GM19238 (cell line): ENCODE results near the gene CALML3.
"Not testable (repeated sequence)": the region's sequence is repeated elsewhere in the genome, so short reads cannot be mapped to it uniquely, and the experiment has no call there.

Experiments used
- DNase-seq: peaks from one replicate; pipeline ENCODE4 v3.0.0; 2011; ENCODE audit warnings: low spot score; ENCODE audit not compliant: insufficient read length

CALML3 gene

DNA sequence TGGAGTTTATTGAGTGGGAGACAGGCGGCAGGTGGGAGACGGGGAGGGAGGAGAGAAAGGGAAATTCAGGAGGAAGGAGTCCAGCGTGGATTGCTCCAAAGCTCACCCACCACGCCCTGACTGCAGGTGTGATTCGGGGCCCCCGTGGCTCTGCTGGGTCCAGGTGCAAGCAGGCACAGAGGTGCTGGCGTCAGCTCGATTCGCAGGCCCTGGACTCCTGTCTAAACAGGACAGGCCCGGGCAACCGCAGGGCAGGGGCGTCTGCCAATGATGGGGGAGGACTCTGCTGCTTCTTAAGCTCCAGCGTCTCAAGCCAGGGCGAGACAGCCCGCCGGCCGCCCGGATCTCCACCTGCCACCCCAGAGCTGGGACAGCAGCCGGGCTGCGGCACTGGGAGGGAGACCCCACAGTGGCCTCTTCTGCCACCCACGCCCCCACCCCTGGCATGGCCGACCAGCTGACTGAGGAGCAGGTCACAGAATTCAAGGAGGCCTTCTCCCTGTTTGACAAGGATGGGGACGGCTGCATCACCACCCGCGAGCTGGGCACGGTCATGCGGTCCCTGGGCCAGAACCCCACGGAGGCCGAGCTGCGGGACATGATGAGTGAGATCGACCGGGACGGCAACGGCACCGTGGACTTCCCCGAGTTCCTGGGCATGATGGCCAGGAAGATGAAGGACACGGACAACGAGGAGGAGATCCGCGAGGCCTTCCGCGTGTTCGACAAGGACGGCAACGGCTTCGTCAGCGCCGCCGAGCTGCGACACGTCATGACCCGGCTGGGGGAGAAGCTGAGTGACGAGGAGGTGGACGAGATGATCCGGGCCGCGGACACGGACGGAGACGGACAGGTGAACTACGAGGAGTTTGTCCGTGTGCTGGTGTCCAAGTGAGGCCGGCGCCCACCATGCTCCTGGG is at the start of gene CALML3:
Gene CALML3 (plus strand): TSS at position 321 of the 920 bp plus-strand sequence. CDS start 125 bp downstream, at position 446.
- no peak for DNase-seq

DNA sequence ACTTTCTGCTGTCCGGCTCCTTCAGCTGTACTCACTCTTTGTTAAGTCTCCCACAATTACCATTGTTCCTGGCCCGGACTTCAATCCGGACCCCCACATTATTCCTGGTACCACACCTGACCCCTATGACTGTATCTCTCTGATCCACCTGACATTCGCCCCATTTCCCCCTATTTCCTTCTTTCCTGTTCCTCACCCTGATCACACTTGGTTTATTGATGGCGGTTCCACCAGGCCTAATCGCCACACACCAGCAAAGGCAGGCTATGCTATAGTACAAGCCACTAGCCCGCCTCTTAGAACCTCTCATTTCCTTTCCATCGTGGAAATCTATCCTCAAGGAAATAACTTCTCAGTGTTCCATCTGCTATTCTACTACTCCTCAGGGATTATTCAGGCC is 49.7 kb upstream of the CALML3 start:
- not testable (repeated sequence) for DNase-seq

DNA sequence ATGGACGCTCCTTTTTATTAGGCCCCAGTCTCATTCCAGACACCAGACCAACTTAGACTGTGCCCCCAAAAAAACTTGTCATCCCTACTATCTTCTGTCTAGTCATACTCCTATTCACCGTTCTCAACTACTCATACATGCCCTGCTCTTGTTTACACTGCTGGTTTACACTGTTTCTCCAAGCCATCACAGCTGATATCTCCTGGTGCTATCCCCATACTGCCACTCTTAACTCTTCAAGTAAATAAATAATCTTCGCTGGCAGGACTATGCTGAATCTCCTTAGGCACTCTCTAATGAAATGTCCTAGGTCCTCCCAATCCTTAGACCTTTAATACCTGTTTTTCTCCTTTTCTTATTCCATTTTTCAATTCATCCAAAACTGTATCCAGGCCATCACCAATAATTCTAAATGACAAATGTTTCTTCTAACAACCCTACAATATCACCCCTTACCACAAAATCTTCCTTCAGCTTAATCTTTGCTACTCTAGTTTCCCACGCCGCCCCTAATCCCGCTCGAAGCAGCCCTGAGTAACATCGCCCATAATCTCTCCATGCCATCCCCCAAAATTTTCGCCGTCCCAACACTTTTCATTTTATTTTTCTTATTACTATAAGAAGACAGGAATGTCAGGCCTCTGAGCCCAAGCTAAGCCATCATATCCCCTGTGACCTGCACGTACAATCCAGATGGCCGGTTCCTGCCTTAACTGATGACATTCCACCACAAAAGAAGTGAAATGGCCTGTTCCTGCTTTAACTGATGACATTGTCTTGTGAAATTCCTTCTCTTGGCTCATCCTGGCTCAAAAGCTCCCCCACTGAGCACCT is 48.6 kb upstream of the CALML3 start:
- DNase-seq = not testable (repeated sequence)

DNA sequence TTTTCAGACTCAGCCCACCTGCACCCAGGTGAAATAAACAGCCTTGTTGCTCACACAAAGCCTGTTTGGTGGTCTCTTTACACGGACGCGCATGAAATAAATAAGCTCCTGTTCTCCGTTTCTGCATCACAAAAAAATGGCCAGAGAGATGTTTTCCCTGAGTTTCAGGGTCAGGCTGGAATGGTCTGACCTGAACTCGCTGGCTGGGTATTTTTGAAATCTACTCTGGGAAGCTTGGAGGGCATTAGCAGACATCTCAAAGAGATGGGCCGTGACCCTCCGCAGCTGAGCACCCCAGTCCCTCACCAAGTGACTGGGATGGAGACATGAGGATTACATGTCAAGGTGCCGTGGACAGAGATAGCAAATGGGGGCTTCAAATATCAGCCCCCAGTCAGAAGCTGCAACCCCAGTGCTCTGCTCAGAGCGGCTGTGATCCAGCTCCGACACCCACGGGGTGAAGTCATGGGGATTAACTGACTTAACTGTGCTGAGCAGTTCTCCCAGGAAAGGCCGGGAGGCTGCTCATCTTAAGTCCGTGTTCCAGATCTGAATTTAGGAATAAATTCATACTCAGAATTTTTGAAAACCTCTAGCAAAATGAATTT is 47.7 kb upstream of the CALML3 start:
- no peak for DNase-seq

DNA sequence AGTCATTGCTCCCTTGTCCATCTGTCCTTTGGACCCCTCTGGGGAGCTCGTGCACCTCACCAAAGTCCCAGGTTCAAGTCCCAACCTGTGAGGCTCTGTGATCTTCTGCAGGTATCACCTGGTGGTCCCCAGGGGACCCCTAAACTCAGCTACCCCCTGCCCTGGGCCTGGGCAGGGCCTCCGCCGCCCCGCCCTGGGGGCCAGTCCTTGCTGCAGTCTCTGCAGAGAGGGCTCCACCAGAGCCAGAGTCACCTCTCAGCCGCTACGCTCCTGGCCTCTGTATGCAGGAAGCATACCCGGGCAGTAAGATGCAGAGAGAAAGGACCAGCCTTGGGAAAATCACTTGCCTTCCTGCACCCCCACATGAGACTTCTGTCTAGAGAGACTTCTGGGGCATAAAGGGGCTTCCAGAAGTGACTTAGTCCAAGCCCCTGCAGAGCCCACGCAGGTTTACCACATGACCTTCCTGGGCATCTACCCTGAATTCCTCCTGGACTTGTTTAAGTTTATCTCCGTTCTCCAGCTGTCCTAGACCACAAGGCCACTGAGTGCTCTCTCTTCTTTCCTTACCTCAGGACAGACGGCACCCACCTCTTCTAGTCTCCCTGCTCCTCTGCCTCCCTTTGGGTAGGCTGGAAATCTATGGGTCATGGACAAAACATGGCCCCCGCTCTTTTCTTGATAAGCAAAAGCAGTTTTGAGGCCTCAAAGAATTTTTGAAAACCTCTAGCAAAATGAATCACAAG is 46.6 kb upstream of the CALML3 start:
- no peak for DNase-seq

DNA sequence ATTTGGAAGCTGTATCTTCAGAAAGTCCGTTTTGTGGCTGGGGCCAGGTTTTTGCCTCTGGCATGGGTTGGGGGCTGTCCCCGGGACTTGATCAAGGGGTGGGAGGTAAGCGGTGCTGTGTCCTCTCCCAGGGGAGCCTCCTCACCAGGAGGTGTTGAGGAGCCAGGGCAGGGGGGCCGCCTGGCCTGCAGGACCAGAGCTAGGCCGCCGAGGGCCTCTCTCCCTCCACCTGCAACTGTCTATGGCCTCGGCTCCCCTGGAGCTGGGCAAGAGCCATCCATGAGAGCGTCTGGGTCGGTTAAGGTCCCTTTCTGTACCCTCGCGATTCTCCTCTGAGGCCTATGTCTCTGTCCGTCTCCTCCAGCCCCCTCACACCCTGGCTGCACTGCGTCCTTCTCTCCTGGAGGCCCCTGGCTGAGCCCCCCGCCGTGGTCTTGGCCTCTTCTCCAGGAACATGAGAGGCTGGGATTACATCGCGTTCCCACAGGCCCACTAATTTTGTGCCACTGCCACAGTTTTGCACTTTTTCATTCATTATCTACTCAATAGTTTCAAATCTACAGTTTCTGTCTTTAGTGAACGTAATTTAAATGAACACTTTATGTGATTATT is 46.0 kb upstream of the CALML3 start:
- DNase-seq = no peak

DNA sequence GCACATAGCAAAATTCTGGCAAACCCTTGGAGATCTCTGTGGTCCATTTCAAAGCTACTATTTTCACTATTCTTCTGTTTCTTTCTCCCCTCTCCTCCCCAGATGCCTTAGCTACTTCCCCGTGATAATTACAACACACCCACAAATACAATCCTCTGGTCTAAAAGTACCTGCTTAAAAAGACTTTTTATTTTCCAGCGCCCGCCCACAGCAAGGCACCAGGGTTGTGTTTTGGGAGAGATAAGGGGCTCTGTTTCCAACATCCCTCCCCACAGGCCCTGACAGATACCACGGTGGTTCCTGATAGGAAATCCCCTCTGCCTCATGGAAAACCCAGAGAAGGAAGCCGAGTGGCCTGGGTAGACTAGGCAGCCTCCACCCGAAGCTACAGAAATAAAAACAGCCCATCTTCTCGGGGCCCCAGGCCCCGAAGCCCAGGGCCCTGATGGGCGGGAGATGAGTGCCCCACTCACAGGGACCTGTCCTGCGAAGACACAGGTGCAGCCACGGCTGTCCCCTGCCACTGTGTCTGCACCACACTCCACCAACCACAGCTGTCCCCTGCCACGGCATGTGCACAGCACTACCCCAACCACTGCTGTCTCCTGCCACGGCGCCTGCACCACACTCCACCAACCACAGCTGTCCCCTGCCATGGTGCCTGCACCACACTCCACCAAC is 45.1 kb upstream of the CALML3 start:
- DNase-seq = no peak

DNA sequence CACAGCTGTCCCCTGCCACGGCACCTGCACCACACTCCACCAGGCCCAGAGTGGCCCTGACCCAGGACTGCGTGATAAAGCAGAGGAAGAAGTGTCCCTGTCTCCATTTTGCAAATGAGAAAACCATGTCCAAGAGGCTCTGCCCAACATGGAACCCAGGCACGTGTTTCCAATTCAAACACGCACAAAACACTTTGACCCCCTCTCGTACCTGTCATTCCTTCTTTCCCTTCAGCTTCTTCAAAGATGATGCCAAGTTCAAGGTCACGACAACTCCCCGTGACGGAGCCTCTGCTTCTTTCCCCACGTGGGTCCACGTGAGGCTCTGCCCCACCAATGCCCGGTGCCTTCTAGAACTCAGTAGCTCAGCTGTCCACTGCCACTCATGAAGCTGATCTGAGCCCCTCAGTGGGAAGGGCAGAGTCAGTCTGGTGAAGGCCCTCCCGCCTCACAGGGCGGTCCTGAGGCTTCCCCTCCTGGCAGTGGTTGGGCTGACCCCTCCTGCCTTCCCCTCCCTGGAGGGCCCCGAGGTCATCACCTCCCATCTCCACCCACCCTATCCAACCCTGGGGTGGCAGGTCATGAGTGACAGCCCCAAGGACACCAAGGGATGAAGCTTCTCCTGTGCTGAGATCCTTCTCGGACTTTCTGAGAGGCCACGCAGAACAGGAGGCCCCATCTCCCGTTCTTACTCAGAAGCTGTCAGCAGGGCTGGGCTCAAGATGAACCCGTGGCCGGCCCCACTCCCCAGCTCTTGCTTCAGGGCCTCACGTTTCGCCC is 44.4 kb upstream of the CALML3 start:
- DNase-seq = no peak

DNA sequence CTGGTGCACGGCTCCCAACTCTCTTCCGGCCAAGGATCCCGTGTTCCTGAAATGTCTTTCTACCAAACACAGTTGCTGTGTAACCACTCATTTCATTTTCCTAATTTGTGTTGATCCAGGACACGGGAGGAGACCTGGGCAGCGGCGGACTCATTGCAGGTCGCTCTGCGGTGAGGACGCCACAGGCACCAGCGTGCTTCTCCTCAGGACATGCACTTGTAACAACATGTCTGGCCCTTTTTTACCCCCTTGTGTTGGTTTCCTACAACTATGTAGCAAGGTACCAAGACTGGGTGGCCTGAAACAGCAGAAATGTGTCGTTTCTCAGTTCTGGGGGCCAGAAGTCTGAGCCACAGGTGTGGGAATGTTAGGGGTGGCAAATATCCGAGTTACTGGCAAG is 43.6 kb upstream of the CALML3 start:
- no peak for DNase-seq

DNA sequence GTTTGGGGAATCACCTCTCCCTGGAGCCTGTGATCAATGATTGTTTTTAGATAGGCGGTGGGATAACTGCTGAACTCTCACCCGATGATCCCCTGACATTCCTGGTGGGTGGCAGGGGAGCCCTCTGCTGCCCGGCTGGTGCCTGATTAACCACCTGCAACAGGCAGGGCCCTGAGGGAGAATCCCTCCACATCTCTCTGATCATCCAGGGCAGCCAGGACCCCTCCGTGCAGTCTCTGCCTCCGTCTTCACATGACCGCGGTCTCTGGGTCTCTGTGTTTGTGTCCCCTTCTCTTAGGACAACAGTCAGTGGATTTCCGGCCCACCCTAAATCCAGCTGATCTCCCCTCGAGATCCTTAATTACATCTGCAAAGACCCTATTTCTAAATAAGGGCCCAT is 42.7 kb upstream of the CALML3 start:
- no peak for DNase-seq

DNA sequence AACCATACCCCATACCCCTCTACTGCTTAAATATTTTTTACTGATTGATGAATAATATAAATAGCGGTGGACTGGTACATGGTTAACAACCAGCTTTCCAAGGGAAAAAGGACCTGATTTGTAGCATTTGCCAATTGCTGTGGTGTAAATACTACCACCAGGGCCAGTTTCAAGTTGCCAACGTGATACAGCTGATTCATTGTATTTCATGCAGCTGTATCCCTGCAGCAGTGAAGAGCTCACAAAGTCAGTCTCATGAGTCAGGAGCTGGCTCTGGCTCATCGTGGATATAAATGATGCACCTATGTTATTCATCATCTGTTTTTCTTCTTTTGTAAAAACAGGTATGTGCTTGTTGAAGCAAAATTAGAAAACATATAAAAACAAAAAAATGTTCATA is 40.6 kb upstream of the CALML3 start:
- no peak for DNase-seq

DNA sequence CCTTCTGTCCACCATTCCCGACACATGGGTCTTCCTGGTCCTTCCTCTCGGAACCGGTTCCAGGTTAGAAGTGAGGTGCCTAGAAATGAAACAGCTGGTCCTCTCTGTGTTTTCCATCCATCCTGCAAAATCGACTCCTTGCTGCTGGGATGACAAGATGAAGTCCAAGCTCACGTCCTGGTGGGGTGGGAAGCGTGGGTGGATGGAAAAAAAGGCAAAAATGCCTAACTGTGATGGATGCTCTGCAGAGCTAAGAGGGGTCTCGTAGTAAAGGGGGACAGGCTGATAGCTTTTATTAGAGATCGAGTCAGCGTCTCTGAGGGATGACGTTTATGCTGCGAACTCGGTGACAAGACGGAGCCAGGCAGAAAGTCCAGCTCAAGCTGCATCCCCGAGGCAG is 39.5 kb upstream of the CALML3 start:
- no peak for DNase-seq

DNA sequence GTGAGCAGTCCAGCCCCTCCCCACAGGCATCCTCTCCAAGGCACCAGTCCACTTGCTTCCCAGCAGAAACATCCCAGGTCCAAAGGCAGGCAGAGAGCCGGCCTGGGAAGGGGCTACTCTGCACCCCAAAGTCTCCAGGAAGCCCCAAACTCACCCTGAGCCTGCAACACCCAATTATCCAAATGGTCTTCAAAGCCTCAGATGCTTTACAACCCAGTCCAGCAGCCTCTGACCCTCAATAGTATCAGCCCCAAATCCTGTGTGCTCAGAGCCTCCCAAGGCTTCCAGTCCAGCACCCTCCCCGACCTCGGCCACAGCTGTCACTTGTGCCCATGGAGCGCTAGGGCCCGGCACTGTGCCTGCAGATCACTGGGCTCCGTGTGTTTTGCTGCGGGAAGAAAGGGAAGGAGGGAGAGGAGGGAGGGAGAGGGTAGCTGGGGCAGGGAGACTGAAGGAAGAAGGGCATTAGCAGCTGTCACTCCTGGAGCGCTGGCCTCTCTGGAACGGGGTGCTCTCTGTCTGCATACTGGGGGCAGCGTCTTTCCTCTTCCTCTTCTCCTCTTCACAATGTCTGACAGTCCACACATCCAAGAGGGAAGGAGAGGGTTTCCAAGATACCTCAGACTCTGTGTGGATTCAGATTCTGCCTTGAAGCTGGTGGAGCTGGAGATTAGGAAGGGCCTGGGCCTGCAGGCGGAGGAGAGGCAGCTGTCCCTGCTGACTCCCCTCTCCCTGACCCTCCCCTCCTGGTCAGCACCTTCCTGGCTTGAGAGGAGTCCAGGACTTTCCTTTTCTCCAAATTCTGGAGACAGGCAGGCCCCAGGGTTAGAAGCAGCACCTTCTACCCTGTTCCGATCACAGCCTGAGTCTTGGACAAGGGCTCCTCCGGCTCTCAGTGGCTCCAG is 38.6 kb upstream of the CALML3 start:
- no peak for DNase-seq

DNA sequence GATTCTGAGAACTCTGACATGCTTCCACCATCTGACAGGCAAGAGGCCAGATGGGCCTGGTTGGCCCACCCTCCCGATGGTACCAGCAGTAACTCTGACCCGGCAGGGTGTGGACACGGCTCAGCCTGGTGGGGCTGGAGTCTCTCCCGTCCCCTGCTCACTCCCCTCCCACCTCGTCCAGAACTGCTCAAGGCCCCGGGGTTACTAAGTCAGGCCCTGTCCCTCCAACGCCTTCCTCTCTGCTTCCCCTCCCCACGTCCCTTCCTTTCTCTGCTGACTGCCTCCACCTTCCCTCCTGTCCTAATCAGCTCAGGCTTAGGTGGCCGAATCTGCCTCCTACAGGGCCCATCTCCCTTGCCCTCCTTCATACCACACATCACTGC is 37.9 kb upstream of the CALML3 start:
- no peak for DNase-seq

DNA sequence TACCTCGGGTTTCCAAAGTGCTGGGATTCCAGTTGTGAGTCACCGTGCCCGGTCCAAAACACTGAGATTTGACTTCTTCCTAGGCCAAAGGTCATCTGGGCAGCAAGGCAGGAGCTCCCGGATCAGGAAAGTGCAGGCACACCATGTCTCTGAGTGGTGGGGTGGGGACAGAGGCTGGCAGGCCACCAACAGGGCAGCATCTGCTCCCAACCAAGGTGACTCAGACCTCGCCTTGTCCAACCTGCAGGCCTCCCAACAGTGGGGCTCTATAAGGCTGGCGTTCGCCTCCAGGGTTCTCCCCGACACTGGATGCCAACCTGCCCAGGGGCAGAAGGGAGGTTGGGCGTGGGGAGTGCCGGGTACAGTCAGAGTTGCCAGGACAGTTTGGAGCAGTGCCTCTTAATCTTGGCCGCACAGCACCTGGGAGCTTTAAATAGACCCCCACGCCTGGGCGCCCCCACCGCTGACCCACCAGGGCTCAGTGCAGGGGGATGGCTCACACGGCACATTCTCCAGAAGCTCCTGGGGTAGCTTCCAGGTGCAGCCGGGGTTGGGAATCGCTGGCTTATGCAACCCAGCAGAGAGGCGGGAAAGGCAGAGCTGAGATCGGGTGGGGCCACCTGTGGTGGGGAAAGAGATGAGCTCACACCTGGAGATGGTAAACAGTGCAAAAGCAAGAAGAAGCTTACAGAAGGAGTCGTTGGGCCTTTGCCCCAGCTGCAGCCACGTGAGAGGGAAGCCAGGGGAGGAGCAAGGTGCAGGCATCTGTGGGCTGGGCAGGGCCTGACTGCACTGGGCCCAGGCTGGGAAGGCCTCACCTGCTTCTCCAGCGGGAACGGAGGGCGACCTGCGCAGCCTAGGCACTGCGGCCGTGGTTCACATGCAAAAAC is 36.2 kb upstream of the CALML3 start:
- no peak for DNase-seq

DNA sequence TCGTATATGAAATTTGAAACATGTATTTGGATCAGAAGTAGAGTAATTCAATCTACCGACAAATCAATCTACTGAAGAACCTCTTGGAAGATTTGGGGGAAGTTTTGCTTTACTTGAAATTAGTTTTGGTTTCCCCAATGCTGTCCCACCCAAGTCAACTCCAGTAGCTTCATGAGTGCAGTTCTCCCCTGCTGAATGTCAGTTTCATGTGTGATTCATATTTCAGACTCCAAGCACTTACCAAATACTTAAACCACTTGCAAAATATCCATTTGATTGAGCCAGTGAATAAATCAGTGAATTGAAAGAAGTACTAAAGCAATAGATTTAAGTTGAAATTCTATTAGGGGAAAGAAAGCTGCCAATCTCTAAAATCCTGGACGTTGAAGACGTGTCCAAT is 34.7 kb upstream of the CALML3 start:
- DNase-seq = no peak

DNA sequence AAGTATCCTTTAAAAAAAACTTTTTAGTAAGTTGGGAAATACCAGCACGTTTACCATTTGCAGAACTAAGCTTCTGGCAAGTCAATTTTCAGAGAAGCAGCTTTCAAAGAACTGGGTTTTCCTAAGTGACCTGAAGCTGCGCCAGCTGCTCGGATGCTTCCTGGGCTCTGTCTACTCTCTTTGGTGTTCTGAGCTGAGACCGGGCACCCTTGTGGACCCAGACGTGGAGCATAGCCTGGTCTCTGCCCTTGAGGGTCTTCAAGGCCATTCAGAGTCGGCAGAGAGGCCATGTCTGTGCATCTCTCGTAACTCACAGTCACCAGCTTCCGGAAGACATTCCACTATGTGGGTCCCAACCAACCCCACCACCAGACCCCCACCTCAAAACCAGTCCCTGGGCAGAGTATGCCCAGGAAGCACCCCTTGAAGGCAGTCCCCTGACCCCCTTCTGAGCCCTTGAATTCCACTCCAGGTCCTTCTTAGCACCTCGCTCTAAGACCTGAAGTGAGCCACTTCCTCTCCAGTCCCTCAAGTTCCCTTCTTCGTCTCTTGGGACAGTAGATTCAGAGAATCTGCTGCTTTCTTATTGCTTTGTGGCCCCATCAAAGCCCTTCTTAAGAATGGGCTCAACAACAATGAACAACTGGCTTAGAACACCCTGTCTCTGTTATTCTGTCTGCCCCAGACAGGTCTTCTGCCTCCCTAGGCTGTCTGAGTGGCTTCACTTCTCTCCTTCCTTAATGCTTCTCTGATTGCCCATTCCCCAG is 33.9 kb upstream of the CALML3 start:
- DNase-seq = no peak
